PFSK-1 (cell line): ENCODE measurements around the gene MAD2L1BP.

ENCODE experiments used
- FOXP2 ChIP-seq: optimal IDR thresholded peaks from 2 replicates; pipeline ENCODE3; 2011; ENCODE audit warnings: borderline replicate concordance, control low read depth, inconsistent platforms; ENCODE audit not compliant: insufficient read depth; ENCODE audit errors: extremely low read length, extremely low read depth
- POLR2AphosphoS5 ChIP-seq: IDR thresholded peaks from 2 replicates; pipeline ENCODE4 v1.6.1; 2012; ENCODE audit warnings: low read depth, mild to moderate bottlenecking, control low read depth, low read length, moderate library complexity
- REST ChIP-seq, 2 experiments: IDR thresholded peaks; 2 replicates each; pipeline versions ENCODE4 v1.6.1 to v1.8.0; 2011 to 2012; ENCODE audit warnings: low read depth in 2 of 2, low read length in 2 of 2, control low read depth in 1 of 2, inconsistent platforms in 1 of 2, mild to moderate bottlenecking in 1 of 2, moderate library complexity in 1 of 2; ENCODE audit not compliant: insufficient read depth in 1 of 2
- SIN3A ChIP-seq: IDR thresholded peaks from 2 replicates; pipeline ENCODE4 v1.6.1; 2012; ENCODE audit warnings: mild to moderate bottlenecking, low read length, moderate library complexity, borderline replicate concordance; ENCODE audit not compliant: insufficient read depth
- TAF1 ChIP-seq: IDR thresholded peaks from 2 replicates; pipeline ENCODE4 v1.6.1; 2012; ENCODE audit warnings: low read length, control low read depth, borderline replicate concordance; ENCODE audit not compliant: insufficient read depth

The MAD2L1BP gene

GRCh38 chr6:43627008-43627825, 8.4 kb upstream of the MAD2L1BP start:
- peak; percentile 75; the same call in 1 of the 2 replicates for TF ChIP-seq SIN3A
- no peak for TF ChIP-seq REST (IDR thresholded peaks at IDR 0.05; ENCODE audit: insufficient read depth in 1 of 2, low read depth in 2 of 2, low read length in 2 of 2)
- peak; percentile 63 for TF ChIP-seq POLR2AphosphoS5

GRCh38 chr6:43628393-43629103, 7.1 kb upstream of the MAD2L1BP start:
- TF ChIP-seq FOXP2 (no peak), TAF1 (peak; percentile 63; the same call in 1 of the 2 replicates), REST (IDR thresholded peaks at IDR 0.05; ENCODE audit: insufficient read depth in 1 of 2, low read depth in 2 of 2, low read length in 2 of 2) (no peak; a peak in 1 of 4 replicates), POLR2AphosphoS5 (no peak), SIN3A (no peak)

- TF ChIP-seq TAF1 (no peak), POLR2AphosphoS5 (0 out of 2 replicates have a peak, but pooled peaks have one; percentile 23), SIN3A (peak; percentile 65; the same call in 1 of the 2 replicates), FOXP2 (peak; percentile 90), REST (IDR thresholded peaks at IDR 0.05; ENCODE audit: insufficient read depth in 1 of 2, low read depth in 2 of 2, low read length in 2 of 2) (no peak)
These were observed 6.5 kb upstream of the MAD2L1BP start, which contains the start of gene GTPBP2 for GRCh38 chr6:43629104-43629504. Gene GTPBP2, minus strand, starts transcription at chr6:43629264. Its CDS starts 102 bp downstream, at chr6:43629162.

GRCh38 chr6:43629505-43630300, 5.9 kb upstream of the MAD2L1BP start:
- TF ChIP-seq FOXP2 (no peak), SIN3A (0 out of 2 replicates have a peak, but pooled peaks have one; percentile 22), REST (IDR thresholded peaks at IDR 0.05; ENCODE audit: insufficient read depth in 1 of 2, low read depth in 2 of 2, low read length in 2 of 2) (peak in 1 of 2 experiments; percentile 62; a peak in 1 of 4 replicates), TAF1 (peak; percentile 87; the same call in 1 of the 2 replicates), POLR2AphosphoS5 (peak; percentile 90)
